ENCODE results near the gene BMERB1. TPM values are rescaled to one million over a fixed set of nuclear protein-coding genes. Genes with fewer than 3 reads are reported as not detected.

Gene BMERB1
- total RNA-seq, 3 donors from 2014 or later: 25.3 to 77.8 (median 38.7) TPM

DNA sequence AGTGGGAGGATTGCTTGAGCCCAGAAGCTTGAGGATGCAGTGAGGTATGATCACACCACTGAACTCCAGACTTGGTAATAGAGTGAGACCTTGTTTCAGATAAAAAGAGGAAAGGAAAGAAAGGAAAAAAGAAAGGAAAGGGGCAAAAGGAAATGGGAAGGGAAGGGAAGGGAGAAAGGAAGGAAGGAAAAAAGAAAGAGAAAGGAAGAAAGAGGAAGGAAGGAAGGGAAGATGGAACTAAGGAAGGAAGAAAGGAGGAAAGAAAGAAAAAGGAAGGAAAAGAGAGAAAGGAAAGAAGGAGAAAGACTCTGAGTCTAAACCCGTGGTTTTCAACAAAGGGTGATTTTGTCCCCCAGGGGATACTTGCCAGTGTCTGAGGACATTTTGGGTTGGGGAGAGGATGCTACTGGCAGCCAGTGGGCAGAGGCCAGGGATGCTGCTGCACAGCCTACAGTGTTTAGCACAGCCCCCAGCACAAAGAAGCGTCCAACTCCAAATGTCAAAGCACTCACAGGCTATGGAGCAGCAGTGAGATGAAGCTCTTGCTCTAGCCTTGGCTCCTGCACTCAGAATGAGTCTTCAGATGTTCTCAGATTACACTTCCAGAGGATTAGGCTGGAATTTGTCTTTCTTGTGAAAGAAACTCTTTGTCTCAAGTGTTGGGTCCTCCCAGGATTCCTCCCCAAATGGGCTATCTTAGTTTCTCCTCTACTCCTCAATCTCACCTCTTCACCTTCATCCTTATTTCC, 64.2 kb downstream of the BMERB1 start:
- no peak overlapping the region for H3K27ac ChIP-seq
- H3K4me1 ChIP-seq: no peaks in the 10 kb centered on the region
- H3K27me3 ChIP-seq: no peaks in the 10 kb centered on the region
- no peak for DNase-seq (ENCODE audit: low spot score in 2 of 2)
- no peaks in the 10 kb centered on the region for H3K36me3 ChIP-seq
- TF ChIP-seq POLR2A (IDR thresholded peaks at IDR 0.05) (no peak), POLR2AphosphoS5 (IDR thresholded peaks at IDR 0.05) (no peak)
- TF ChIP-seq, protein P1, sequence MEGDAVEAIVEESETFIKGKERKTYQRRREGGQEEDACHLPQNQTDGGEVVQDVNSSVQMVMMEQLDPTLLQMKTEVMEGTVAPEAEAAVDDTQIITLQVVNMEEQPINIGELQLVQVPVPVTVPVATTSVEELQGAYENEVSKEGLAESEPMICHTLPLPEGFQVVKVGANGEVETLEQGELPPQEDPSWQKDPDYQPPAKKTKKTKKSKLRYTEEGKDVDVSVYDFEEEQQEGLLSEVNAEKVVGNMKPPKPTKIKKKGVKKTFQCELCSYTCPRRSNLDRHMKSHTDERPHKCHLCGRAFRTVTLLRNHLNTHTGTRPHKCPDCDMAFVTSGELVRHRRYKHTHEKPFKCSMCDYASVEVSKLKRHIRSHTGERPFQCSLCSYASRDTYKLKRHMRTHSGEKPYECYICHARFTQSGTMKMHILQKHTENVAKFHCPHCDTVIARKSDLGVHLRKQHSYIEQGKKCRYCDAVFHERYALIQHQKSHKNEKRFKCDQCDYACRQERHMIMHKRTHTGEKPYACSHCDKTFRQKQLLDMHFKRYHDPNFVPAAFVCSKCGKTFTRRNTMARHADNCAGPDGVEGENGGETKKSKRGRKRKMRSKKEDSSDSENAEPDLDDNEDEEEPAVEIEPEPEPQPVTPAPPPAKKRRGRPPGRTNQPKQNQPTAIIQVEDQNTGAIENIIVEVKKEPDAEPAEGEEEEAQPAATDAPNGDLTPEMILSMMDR (IDR thresholded peaks at IDR 0.05): no peak
- H3K4me3 ChIP-seq: no peak overlapping the region
- intact Hi-C loops (cut with DNase I; ENCODE audit: low total_unique reads): no loop called here
- peaks cover 0 to 4% of the 10 kb centered on the region in 2 donors for H3K9me3 ChIP-seq

DNA sequence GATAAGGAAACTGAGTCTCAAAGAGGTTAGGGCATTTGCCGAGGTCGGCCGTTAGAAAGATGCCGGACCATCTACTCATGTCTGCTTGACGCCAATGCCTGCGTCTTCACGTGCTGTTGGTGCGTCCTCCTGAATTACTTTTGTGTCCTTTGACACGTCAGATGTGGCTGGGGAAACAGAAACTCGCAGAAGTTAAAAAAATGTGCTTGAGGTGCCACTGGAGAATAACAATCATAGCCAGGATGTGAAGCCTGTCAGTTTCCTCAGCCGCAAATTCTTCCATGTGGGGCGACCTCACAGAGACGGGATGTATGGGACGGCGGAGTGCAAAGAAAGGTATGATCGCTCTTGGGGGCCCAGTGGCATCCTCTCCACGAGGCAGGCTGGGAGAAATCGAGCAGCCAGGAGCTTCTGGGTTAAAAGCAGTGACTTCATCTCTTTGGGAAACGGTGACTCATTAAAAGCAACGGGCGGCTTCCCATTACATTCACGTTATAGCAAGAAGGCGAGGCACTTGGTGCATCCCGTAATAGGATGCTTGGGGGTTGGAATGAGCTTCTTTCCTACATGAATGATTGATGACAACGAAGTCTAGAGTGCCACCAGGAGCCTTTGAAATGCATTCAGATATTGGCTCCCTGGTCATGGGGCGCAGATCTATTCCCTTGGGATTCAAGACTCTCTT, 67.8 kb downstream of the BMERB1 start:
- no peaks in the 10 kb centered on the region for H3K27me3 ChIP-seq
- no peak overlapping the region for H3K4me3 ChIP-seq
- intact Hi-C loops (cut with DNase I; ENCODE audit: low total_unique reads): no loop called here
- H3K9me3 ChIP-seq: no peaks in the 10 kb centered on the region
- no peak overlapping the region for H3K27ac ChIP-seq
- no peak for TF ChIP-seq POLR2AphosphoS5 (IDR thresholded peaks at IDR 0.05)
- TF ChIP-seq, protein P1 (IDR thresholded peaks at IDR 0.05): no peak
- no peak for TF ChIP-seq POLR2A (IDR thresholded peaks at IDR 0.05)
- H3K36me3 ChIP-seq: no peaks in the 10 kb centered on the region
- no peak for DNase-seq (ENCODE audit: low spot score in 2 of 2)
- no peaks in the 10 kb centered on the region for H3K4me1 ChIP-seq

DNA sequence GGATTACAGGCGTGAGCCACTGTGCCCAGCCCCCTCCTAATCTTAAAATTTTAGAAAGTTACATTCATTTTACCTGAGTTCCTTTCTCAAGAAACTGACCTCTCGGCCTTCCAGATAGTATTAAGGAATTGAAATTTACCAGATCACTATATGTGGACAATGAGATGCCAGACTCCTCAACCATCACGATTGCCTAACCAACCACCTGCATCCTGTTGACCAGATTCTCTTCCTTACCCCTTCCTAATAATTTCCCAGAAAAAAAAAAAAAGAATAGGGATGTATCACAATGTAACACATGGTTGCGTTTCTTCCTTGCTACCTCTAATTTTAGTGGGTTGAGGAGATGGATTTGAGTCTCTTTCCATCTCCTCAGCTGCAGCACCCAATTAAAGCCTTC, 72.1 kb downstream of the BMERB1 start:
- no peaks in the 10 kb centered on the region for H3K4me1 ChIP-seq
- intact Hi-C loops (cut with DNase I; ENCODE audit: low total_unique reads): no loop called here

DNA sequence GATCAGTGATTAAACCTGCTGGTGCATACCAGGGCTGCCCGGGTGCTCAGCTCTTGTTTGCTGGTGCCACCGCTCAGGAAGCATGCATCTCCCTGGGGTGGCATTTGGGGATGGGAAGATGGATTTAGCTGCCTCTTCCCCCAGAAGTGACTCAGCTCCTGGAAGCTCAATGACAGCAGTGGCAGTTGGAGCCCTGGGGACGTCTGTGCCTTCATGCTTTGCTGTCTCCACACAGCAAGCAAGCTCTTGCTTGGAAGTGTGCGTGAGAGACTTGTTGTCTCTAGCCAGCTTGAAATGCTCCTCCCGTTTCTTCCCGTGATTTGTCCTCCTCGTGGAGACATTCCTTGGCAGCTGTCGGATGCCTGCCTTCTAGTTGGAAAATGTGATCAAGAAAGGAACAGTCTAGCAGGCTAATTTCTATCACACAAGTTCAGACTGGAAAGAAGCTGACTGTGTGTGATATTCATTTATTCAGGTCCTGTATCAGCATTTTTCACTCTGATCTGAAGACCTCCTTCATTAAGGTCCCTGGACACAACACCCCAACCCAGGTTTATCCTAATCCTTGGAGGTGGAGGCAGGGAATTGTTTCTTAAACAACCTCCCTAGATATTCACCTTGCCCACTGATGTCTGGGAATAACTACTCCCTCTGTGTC, 73.0 kb downstream of the BMERB1 start:
- H3K4me3 ChIP-seq: peak overlapping the region in 1 of 3 donors; percentile 9
- peak in 1 of 2 donors; percentile 61 for DNase-seq (ENCODE audit: low spot score in 2 of 2)
- intact Hi-C loops (cut with DNase I; ENCODE audit: low total_unique reads): no loop called here
- no peaks in the 10 kb centered on the region for H3K36me3 ChIP-seq
- no peaks in the 10 kb centered on the region for H3K9me3 ChIP-seq
- TF ChIP-seq POLR2AphosphoS5 (IDR thresholded peaks at IDR 0.05) (no peak), POLR2A (IDR thresholded peaks at IDR 0.05) (no peak)
- TF ChIP-seq, protein P1 (IDR thresholded peaks at IDR 0.05): no peak
- H3K27ac ChIP-seq: peak overlapping the region; percentile 21 to 59
- H3K27me3 ChIP-seq: no peaks in the 10 kb centered on the region
- H3K4me1 ChIP-seq: no peaks in the 10 kb centered on the region

More for the DNA sequence above, 72.1 kb downstream of the BMERB1 start:
- no peak overlapping the region for H3K4me3 ChIP-seq
- H3K36me3 ChIP-seq: no peaks in the 10 kb centered on the region
- H3K27ac ChIP-seq: peak overlapping the region; percentile 21 to 23
- DNase-seq (ENCODE audit: low spot score in 2 of 2): no peak
- H3K27me3 ChIP-seq: no peaks in the 10 kb centered on the region
- no peaks in the 10 kb centered on the region for H3K9me3 ChIP-seq
- TF ChIP-seq, protein P1 (IDR thresholded peaks at IDR 0.05): no peak
- no peak for TF ChIP-seq POLR2A (IDR thresholded peaks at IDR 0.05)
- TF ChIP-seq POLR2AphosphoS5 (IDR thresholded peaks at IDR 0.05): no peak
